GM20431 (cell line): ENCODE data around the gene COTL1.

Experiments
- in situ Hi-C: fragments of 300-500 bp; cut with MseI, MboI; formaldehyde crosslinking; loops from one replicate; pipeline ENCODE4 v1.15.0; 2020; ENCODE audit warnings: low sequenced_read_pairs; ENCODE audit not compliant: unreplicated experiment

The COTL1 gene

DNA sequence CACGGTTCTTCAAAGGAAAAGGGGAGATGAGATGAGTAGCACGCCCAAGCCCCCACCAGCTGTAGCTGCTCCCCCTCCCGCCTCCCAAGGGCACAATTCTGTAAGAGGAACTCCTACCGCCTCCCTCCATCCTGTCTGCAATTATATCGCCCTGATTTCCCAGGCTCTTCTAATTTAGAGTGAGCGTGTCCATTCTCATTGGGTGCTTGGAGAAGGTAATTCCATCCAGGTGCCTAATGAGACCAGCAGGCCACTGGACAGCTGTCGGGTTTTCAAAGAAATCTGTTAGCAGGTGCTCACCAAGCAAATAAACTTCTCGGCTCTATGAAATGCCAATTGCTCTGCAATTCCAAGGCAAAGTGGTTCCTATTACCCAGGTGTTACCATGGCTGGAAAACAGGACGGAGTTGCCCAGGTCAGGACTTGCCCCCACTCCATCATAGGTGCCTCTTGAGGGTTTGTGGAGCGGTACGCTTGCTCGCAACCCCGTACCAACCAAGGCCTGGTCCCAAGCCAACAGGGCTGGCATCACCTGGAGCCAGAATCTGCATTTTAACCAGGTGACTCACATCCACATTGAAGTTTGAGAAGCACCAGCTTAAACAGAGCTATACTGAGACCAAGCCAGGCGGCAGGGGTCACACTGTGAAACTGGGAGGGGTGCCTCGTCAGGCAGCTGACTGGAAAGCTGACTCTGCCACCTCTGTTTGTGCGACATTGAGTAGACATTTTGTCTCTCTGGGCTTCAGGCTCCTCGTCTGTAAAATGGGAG lies 97.0 kb downstream of the COTL1 start:
- in situ Hi-C loops, result loop anchor here (25.0 kb wide), 1 partner anchor 216 kb away; no protein-coding TSS in a partner anchor

DNA sequence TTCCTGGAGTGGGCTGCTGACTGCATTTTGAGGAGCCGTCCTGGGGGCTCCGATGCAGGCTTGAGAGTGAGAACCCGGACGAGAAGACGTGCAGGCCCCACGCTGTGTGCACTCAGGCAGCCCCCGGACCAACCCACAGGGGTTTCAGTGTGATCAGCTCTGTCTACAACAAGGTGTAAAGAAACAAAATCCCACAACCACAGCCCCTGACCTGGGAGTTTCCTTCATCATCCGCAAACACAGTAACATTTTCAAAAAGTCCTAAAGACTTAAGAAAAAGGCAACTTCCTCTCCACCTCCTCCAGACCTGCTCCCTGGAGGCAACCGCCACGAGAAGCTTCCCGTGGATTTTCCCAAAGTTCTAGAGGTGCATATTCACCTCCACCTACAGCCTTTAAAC lies 98.0 kb downstream of the COTL1 start:
- in situ Hi-C loops, result loop anchor here (25.0 kb wide), 1 partner anchor 217 kb away; no protein-coding TSS in a partner anchor

DNA sequence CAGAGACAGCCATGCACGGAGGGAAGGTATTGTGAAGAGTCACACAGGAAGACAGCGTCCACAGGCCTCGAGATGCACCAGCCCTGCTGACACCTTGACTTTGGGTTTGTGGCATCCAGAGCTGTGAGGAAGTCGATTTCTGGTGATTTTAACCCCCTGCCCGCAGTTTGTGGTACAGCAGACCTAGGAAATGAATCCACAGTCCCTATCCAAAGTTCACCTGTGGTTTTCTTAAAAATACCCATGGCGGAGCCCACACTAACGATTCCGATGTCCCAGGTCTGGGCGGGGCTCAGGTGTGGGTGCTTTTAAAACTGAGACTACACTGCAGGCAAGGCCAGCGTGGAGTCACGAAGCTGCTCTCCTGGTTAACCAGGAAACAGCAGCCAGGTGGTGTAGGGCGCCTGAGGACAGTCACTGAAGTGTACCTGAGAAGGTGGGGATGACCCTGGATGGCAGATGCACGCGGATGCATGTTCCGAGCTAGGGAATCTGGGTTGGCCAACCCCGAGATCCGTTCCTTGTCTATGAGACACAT lies 99.0 kb downstream of the COTL1 start:
- in situ Hi-C loops, result loop anchor here (25.0 kb wide), 1 partner anchor 218 kb away; no protein-coding TSS in a partner anchor

DNA sequence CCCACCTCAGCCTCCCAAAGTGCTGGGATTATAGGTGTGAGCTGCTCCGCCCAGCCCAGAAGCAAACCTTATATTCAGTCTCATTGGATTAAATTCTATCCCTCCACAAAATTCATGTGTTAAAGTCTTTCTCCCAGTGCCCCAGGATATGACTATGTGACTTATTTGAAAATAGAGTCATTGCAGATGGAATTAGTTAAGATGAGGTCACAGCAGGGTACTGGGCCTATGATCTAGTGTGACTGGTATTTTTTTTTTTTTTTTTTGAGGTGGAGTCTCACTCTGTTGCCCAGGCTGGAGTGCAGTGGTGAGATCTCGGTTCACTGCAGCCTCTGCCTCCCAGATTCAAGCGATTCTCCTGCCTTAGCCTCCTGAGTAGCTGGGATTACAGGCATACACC lies 99.7 kb downstream of the COTL1 start:
- in situ Hi-C loops, result loop anchor here (25.0 kb wide), 1 partner anchor 219 kb away; no protein-coding TSS in a partner anchor

DNA sequence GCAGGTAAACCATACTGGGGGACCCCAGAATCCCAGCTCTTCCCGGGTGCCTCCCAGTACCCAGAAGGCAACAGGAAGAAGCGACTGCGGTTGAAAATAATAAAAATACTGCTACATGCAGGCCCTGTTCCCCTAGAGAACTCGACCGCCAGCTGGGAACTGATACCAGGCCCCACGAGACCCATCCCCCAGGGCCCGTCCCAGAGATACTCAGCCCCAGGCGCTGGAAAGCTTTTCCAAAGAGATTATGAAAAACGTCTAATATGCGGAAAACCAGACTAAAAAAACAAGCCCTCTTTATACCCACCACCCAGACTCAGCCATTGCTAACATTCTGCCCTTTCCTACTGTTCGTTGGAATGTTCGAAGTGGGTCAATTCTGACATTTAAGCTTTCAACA lies 100.5 kb downstream of the COTL1 start:
- in situ Hi-C loops, result loop anchor here (25.0 kb wide), 1 partner anchor 220 kb away; no protein-coding TSS in a partner anchor
